Measurements from ENCODE around the gene KRTAP29-1. TPM values are rescaled to one million over a fixed set of nuclear protein-coding genes. Genes with fewer than 3 reads are reported as not detected.

Gene KRTAP29-1
- total RNA-seq, 2 donors from 2014 or later, result not detected

GRCh38 chr17:41315814-41316445 lies 13.3 kb upstream of the KRTAP29-1 start:
- DNase-seq (ENCODE audit: low spot score in 2 of 2) (no peak), ATAC-seq (no peak)
- peaks cover 8 to 16% of the 10 kb centered on the region in 2 donors for H3K9me3 Mint-ChIP-seq
- H3K36me3 Mint-ChIP-seq, result peaks cover 11 to 18% of the 10 kb centered on the region in 2 donors
- H3K27ac Mint-ChIP-seq, result no peak overlapping the region

- DNase-seq (ENCODE audit: low spot score in 2 of 2) (no peak), ATAC-seq (no peak)
- peaks cover 8 to 14% of the 10 kb centered on the region in 2 donors for H3K36me3 Mint-ChIP-seq
- peaks cover 8 to 11% of the 10 kb centered on the region in 2 donors for H3K9me3 Mint-ChIP-seq
- H3K27ac Mint-ChIP-seq, result no peak within 1 kb of the TSS
Observed at GRCh38 chr17:41315204-41315794, 12.6 kb upstream of the KRTAP29-1 start, which contains the start of gene KRTAP17-1. Gene KRTAP17-1, minus strand, starts transcription at chr17:41315710. Its CDS starts 60 bp downstream, at chr17:41315650.

DNA sequence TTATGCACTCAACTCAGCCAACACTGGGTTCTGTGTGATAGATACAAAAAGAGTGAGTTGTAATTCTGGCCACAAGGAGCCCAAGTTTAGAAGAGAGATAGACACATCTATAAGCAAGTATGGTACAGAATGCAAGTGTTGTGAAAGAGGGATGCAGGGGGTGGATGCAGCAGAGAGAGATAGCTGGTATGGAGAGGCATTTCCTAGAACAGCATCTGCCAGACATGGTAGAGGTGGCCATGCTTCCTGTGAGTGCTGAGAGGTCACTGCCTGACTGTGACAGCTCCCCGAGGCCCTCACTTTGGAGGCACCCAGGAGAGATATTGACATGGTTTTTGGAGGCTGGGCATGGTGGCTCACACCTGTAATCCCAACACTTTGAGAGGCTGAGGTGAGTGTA lies 8.5 kb upstream of the KRTAP29-1 start:
- H3K36me3 Mint-ChIP-seq, result no peaks in the 10 kb centered on the region
- ATAC-seq (no peak), DNase-seq (ENCODE audit: low spot score in 2 of 2) (no peak)
- H3K27ac Mint-ChIP-seq, result no peak overlapping the region
- no peaks in the 10 kb centered on the region for H3K9me3 Mint-ChIP-seq

GRCh38 chr17:41308918-41309359 lies 6.3 kb upstream of the KRTAP29-1 start, which contains the start of gene KRTAP16-1:
Gene KRTAP16-1, minus strand, starts transcription at chr17:41309309. Its CDS starts 56 bp downstream, at chr17:41309253.
- Mint-ChIP-seq H3K36me3 (no peaks in the 10 kb centered on the region), H3K9me3 (no peaks in the 10 kb centered on the region), H3K27ac (peak within 1 kb of the TSS; percentile 75 to 90)
- DNase-seq (ENCODE audit: low spot score in 2 of 2) (no peak), ATAC-seq (peak; percentile 70 to 73)

DNA sequence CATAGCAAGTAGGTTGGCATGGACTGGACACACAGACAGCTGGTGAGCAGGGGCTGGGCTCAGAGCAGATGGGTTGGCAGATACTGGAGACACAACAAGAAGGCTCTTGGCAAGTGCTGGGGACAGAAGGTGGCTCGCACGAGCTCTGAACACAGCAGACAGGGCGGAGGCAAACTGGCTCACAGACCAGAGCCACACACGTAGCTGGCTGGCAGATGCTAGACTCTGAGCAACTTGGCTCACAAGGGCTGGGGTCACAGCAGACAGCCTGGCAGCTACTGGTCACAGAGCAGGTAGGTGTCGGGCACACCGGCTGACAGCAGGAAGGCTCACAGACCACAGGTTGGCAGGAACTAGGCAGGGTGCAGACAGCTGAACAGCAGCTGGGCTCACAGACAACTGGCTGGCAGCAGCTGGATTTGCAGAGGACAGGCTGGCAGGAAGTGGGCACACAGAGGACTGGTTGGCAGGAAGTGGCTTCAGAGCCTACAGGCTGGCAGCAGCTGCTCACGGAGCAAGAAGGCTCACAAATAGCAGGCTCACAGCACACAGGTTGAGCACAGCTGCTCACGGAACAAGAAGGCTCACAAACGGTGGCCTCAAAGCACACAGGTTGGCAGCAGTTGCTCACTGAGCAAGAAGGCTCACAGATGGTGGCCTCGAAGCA lies 5.7 kb upstream of the KRTAP29-1 start:
- H3K9me3 Mint-ChIP-seq, result no peaks in the 10 kb centered on the region
- no peaks in the 10 kb centered on the region for H3K36me3 Mint-ChIP-seq
- peak in 1 of 2 donors; percentile 73 for DNase-seq (ENCODE audit: low spot score in 2 of 2)
- peak; percentile 77 to 80 for ATAC-seq
- peak overlapping the region; percentile 75 to 90 for H3K27ac Mint-ChIP-seq

DNA sequence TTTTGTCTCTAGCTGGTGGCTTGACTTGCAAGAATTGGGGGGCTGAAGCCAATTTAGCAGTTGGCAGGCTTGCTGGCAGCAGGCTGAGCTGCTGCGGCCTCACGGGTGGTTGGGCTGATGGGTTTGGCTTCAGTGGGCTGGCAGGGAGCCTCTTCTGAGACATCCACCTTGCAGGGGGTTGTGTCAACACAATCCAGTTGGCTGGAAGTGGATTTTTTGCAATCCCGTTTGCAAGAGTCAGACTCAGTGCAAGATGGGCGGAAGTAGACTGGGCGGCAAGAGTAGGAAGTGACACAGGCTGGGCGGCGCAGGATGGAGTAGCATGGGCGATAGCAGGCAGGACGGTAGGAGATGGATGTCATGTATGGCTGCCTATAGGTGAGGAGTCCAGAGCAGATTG lies 5.0 kb upstream of the KRTAP29-1 start:
- H3K36me3 Mint-ChIP-seq, result no peaks in the 10 kb centered on the region
- H3K9me3 Mint-ChIP-seq, result no peaks in the 10 kb centered on the region
- peak overlapping the region; percentile 37 to 90 for H3K27ac Mint-ChIP-seq
- no peak for DNase-seq (ENCODE audit: low spot score in 2 of 2)
- no peak for ATAC-seq

DNA sequence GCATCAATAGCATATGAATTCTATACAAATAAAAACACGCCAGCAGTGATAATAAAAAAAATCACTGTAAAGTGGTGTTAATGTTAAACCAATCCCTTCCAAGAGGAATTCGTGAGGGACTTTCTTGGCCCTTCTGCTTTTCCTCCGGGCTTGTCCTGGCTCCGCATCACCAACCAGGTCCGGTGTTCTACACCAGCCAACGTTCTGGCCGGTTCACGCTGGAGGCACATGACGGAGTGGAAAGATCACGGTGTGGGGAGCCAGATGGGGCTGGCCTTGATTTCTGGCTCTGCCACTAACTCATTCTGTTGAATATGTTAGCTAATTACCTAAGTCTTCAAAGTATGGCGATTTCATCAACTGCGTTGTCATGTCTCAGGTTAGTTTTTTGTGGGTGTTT lies 1.4 kb upstream of the KRTAP29-1 start:
- DNase-seq (ENCODE audit: low spot score in 2 of 2) (no peak), ATAC-seq (no peak)
- H3K36me3 Mint-ChIP-seq, result peaks cover 7 to 14% of the 10 kb centered on the region in 2 donors
- peaks cover 5 to 6% of the 10 kb centered on the region in 2 donors for H3K9me3 Mint-ChIP-seq
- no peak overlapping the region for H3K27ac Mint-ChIP-seq

GRCh38 chr17:41302981-41303380 lies 330 bp upstream of the KRTAP29-1 start:
- H3K9me3 Mint-ChIP-seq, result peaks cover 5 to 6% of the 10 kb centered on the region in 2 donors
- H3K27ac Mint-ChIP-seq, result no peak overlapping the region
- DNase-seq (ENCODE audit: low spot score in 2 of 2) (no peak), ATAC-seq (no peak)
- peaks cover 7 to 14% of the 10 kb centered on the region in 2 donors for H3K36me3 Mint-ChIP-seq

DNA sequence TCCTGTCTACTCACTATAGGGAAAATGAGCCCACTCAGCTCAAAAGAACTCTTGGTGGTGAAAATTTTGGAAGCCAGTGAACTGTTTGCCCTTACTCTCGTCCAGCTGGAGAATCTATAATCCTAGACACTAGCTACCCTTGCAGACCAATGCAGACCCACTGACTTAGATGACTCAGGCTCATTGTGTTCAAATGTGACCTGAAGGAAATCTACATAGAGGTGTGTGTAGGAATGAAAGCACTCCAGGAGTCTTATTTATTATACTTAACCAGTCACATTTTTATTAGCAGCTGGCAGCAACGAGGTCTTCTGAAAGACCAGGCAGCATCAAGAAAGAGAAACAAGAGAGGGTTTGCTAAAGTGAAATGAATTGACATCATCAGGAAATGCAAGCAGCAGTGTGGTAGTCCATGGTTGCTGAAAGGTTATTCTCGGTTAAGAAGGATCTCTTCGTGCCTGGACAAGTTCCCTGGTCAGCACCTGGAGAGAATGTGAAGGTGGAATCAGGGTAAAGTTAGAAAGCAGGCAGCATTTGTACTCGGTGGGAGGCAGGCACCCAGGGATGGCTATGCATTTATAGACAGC lies 1.4 kb downstream of the KRTAP29-1 start:
- Mint-ChIP-seq H3K36me3 (peaks cover 7 to 14% of the 10 kb centered on the region in 2 donors), H3K27ac (peak overlapping the region in 1 of 2 donors; percentile 46), H3K9me3 (peaks cover 5 to 6% of the 10 kb centered on the region in 2 donors)
- DNase-seq (ENCODE audit: low spot score in 2 of 2), result no peak
- no peak for ATAC-seq

DNA sequence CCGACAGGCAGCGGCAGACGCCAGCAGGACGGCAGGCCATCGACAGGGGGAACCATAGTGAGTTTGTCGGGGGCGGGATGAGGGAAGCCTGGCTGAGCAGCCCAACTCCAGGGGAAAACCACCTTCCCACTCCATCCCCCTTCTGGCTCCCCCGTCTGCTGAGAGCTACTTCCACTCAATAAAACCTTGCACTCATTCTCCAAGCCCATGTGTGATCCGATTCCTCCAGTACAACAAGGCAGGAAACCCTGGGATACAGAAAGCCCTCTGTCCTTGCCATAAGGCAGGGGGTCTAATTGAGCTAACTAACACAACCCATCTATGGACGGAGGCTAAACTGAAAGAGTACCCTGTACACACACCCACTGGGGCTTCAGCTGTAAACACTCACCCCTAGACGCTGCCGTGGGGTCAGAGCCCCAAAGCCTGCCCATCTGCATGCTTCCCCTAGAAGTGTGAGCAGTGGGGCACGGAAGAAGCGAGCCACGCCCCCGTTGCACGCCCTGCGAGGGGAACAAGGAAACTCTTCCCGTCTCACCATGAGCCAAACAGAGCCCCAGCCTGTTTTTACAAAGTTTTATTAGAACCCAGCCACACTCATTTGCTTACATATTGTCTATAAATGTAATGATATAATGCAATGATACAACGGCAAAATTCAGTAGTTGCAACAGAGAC lies 4.1 kb downstream of the KRTAP29-1 start:
- Mint-ChIP-seq H3K27ac (no peak overlapping the region), H3K36me3 (peaks cover 7 to 14% of the 10 kb centered on the region in 2 donors), H3K9me3 (peaks cover 5 to 6% of the 10 kb centered on the region in 2 donors)
- ATAC-seq (no peak), DNase-seq (ENCODE audit: low spot score in 2 of 2) (no peak)

- Mint-ChIP-seq H3K27ac (no peak overlapping the region), H3K36me3 (peaks cover 7 to 9% of the 10 kb centered on the region in 2 donors), H3K9me3 (peaks cover 5 to 6% of the 10 kb centered on the region in 2 donors)
- no peak for ATAC-seq
- DNase-seq (ENCODE audit: low spot score in 2 of 2), result no peak
Observed at GRCh38 chr17:41296846-41297245, 5.8 kb downstream of the KRTAP29-1 start.

DNA sequence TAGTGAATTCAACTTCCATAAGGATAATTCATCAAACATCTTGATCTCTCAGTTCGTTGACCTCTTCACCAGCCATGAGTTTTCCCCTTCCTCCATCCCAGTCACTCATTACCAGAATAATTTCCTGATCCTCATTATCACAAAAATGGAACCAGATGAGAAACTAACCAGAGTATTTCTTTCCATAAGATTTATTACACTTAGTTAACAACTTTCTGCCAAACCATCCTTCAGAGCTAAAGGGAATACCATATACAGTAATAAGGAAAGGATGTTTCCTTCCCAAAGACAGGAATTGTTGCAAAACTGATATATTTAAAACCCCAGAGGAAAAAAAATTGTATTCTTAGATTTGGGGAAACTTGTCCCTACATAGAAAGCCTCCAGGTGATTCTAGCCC lies 8.6 kb downstream of the KRTAP29-1 start:
- Mint-ChIP-seq H3K27ac (no peak overlapping the region), H3K36me3 (no peaks in the 10 kb centered on the region), H3K9me3 (no peaks in the 10 kb centered on the region)
- ATAC-seq (no peak), DNase-seq (ENCODE audit: low spot score in 2 of 2) (no peak)

GRCh38 chr17:41287050-41287449 lies 15.6 kb downstream of the KRTAP29-1 start:
- no peaks in the 10 kb centered on the region for H3K9me3 Mint-ChIP-seq
- H3K27ac Mint-ChIP-seq, result no peak overlapping the region
- ATAC-seq (no peak), DNase-seq (ENCODE audit: low spot score in 2 of 2) (no peak)
- H3K36me3 Mint-ChIP-seq, result no peaks in the 10 kb centered on the region

- DNase-seq (ENCODE audit: low spot score in 2 of 2) (no peak), ATAC-seq (no peak)
- Mint-ChIP-seq H3K27ac (no peak overlapping the region), H3K36me3 (no peaks in the 10 kb centered on the region), H3K9me3 (peaks cover 0 to 4% of the 10 kb centered on the region in 2 donors)
Observed at GRCh38 chr17:41284546-41284945, 18.1 kb downstream of the KRTAP29-1 start.

DNA sequence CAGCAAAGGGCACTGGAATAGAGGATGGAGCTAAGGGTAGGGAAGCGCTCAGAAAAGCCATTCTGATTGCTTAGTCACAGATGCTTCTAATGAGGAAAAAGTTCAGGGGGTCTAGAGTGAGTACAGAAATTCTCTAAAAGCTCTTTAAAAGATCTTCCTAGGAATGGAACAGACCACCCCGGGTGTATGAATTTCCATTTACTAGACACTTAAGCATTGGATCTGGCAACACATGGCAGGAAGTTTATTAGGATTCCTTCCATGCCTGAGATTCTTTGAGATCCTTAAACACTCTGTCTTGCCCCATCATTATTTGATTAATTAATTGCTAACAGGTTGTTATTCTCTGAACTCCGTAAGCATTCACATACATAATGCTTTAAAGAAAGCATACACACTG lies 18.6 kb downstream of the KRTAP29-1 start:
- no peak overlapping the region for H3K27ac Mint-ChIP-seq
- no peak for DNase-seq (ENCODE audit: low spot score in 2 of 2)
- no peak for ATAC-seq
- H3K36me3 Mint-ChIP-seq, result no peaks in the 10 kb centered on the region
- H3K9me3 Mint-ChIP-seq, result peaks cover 0 to 4% of the 10 kb centered on the region in 2 donors

DNA sequence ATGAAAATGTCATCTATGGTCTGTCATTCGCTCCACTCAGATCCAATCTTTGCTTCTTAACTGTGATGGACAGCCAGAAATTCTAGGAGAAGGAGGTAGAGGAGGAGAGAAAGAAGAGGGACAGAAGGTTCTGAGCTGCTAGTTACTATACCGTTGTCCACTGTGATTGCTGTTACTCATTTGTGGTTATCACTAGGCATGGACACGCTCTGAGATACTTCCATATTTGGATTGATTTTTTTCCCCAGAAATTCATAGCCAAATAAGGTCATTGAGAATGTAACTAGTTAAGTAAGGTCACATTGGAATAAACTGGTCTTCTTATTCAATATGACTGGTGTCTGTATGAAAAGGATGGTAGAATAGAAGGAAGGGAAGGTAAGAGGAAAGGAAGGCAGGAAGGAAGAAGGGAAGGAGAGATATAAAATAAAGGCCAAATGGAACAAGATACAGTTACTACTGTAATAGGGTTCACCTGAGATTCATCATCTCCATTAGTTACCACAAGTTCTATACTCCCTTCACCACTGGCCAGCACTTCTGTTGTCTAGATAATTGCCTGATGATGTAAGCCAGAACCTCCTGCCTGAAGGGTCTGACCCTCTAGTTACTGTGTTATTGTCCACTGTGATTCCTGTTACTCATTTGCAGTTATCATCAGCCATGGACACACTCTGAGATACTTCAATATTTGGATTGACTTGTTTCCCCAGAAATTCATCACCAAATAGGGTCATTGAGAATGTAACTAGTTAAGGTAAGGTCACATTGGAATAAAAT lies 24.3 kb downstream of the KRTAP29-1 start:
- no peak for ATAC-seq
- DNase-seq (ENCODE audit: low spot score in 2 of 2), result no peak

More for the DNA sequence above, 24.3 kb downstream of the KRTAP29-1 start:
- no peaks in the 10 kb centered on the region for H3K36me3 Mint-ChIP-seq
- H3K27ac Mint-ChIP-seq, result no peak overlapping the region
- H3K9me3 Mint-ChIP-seq, result peaks cover 0 to 4% of the 10 kb centered on the region in 2 donors
